Gastrocnemius medialis (tissue), 4 donors: ENCODE results near the gene TAMM41. TPM values are rescaled to one million over a fixed set of nuclear protein-coding genes. Genes with fewer than 3 reads are reported as not detected.
A peak's percentile ranks its signal among the peaks of the same experiment; 100 is the strongest.
"Not testable (repeated sequence)": the region's sequence is repeated elsewhere in the genome, so short reads cannot be mapped to it uniquely, and the experiment has no call there.

Experiments
- ATAC-seq, 2 donors: fragments of 150-250 bp; one replicate each; pipeline ENCODE4 v1.9.1; 2016
- DNase-seq, 2 donors: peaks; one replicate each; pipeline ENCODE4 v3.0.0-alpha.2; 2019
- H3K27ac ChIP-seq, 4 donors: fragments of 200-600 bp; sonication (generic); 1 replicate in 1 of 4; 2 replicates in 3 of 4; pipeline ENCODE4 v1.5.1; 2016 to 2018; ENCODE audit warnings: mild to moderate bottlenecking in 2 of 4, moderate library complexity in 1 of 4
- H3K27me3 ChIP-seq, 3 donors: fragments of 200-600 bp; sonication (generic) in 2 of 3; 1 replicate in 1 of 3; 2 replicates in 2 of 3; pipeline versions ENCODE4 v1.5.1 to v1.6.0; 2016 to 2019; ENCODE audit warnings: mild to moderate bottlenecking in 1 of 3, moderate library complexity in 1 of 3
- H3K36me3 ChIP-seq, 2 donors: fragments of 200-600 bp; sonication (generic) in 1 of 2; one replicate each; pipeline ENCODE4 v1.5.1; 2017 to 2018
- H3K4me1 ChIP-seq, 2 donors: fragments of 200-600 bp; sonication (generic) in 1 of 2; one replicate each; pipeline ENCODE4 v1.5.1; 2016 to 2017; ENCODE audit warnings: mild to moderate bottlenecking in 2 of 2
- H3K4me3 ChIP-seq, 4 donors: fragments of 200-600 bp; sonication (generic) in 3 of 4; 1 replicate in 1 of 4; 2 replicates in 3 of 4; pipeline ENCODE4 v1.5.1; 2016 to 2019; ENCODE audit warnings: mild to moderate bottlenecking in 2 of 4
- H3K9me3 ChIP-seq, 3 donors: fragments of 200-600 bp; sonication (generic) in 2 of 3; 1 replicate in 1 of 3; 2 replicates in 2 of 3; pipeline ENCODE4 v1.5.1; 2016 to 2019
- POLR2A ChIP-seq, 2 donors: fragments of 450-650 bp; IDR thresholded peaks; one replicate each; pipeline ENCODE4 v1.6.1; 2017; ENCODE audit warnings: antibody characterized with exemption in 2 of 2, mild to moderate bottlenecking in 2 of 2, moderate library complexity in 2 of 2
- in situ Hi-C, 4 donors: fragments of 200-750 bp; cut with MboI; loops; one replicate each; pipeline versions ENCODE4 v1.15.0 to v1.8.0; 2017; ENCODE audit warnings: low sequenced_read_pairs in 4 of 4
- intact Hi-C: fragments of 100-400 bp; cut with DNase I; formaldehyde crosslinking; loops from one replicate; pipeline ENCODE4 v1.15.1; 2023; ENCODE audit warnings: low total_unique reads
- total RNA-seq, 4 donors: library from RNA; depleted of rRNA; stranded (reverse); fragments of >200 nt; gene quantifications; one replicate each; pipeline versions ENCODE4 v1.1.0 to v1.2.3, GENCODE V29; 2016
- TF ChIP-seq, protein P1 (sequence below), 5 experiments: fragments of 450-650 bp in 3 of 5; fragments of 200-600 bp in 2 of 5; sonication (generic) in 2 of 5; IDR thresholded peaks in 4 of 5; conservative IDR thresholded peaks in 1 of 5; 1 replicate in 4 of 5; 2 replicates in 1 of 5; pipeline ENCODE4 v1.5.1; 2016 to 2019; ENCODE audit warnings: antibody characterized with exemption in 5 of 5, mild to moderate bottlenecking in 3 of 5, moderate library complexity in 3 of 5

The TAMM41 gene
- total RNA-seq, 4 donors from 2014 or later = 2.1 to 9.7 (median 3.8) TPM

DNA sequence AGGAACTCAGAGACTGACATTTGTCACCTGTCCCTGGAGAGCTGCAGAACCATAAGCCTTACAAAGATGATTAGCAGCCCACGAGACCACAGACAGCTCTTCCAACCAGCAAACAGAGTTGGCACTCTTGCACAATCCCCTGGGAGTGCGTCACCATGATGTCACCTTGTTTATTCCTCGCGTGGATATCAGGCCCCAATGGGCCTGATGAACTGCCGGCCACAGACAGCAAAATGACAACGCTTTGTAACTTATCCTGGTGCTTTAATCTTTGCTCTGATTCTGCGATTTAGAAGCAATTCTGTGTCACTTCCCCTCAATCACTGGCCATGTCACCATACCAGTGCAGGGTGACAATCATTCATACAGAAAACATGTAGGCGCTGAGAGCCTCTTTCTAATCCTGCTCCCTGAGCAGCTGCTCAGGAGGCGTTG lies 89.2 kb downstream of the TAMM41 start:
- in situ Hi-C loops = no loop called here
- DNase-seq (peak in 1 of 2 donors; percentile 13), ATAC-seq (peak; percentile 26 to 75)
- no peak overlapping the region for H3K4me3 ChIP-seq
- no peaks in the 10 kb centered on the region for H3K9me3 ChIP-seq
- intact Hi-C loops = no loop called here
- H3K4me1 ChIP-seq = no peaks in the 10 kb centered on the region
- no peaks in the 10 kb centered on the region for H3K27me3 ChIP-seq
- H3K27ac ChIP-seq = no peak overlapping the region
- TF ChIP-seq POLR2A (IDR thresholded peaks at IDR 0.05) = no peak
- TF ChIP-seq, protein P1, sequence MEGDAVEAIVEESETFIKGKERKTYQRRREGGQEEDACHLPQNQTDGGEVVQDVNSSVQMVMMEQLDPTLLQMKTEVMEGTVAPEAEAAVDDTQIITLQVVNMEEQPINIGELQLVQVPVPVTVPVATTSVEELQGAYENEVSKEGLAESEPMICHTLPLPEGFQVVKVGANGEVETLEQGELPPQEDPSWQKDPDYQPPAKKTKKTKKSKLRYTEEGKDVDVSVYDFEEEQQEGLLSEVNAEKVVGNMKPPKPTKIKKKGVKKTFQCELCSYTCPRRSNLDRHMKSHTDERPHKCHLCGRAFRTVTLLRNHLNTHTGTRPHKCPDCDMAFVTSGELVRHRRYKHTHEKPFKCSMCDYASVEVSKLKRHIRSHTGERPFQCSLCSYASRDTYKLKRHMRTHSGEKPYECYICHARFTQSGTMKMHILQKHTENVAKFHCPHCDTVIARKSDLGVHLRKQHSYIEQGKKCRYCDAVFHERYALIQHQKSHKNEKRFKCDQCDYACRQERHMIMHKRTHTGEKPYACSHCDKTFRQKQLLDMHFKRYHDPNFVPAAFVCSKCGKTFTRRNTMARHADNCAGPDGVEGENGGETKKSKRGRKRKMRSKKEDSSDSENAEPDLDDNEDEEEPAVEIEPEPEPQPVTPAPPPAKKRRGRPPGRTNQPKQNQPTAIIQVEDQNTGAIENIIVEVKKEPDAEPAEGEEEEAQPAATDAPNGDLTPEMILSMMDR (IDR thresholded peaks at IDR 0.05 in 4 of 5, conservative IDR thresholded peaks at IDR 0.05 in 1 of 5) = no peak
- H3K36me3 ChIP-seq = no peaks in the 10 kb centered on the region

DNA sequence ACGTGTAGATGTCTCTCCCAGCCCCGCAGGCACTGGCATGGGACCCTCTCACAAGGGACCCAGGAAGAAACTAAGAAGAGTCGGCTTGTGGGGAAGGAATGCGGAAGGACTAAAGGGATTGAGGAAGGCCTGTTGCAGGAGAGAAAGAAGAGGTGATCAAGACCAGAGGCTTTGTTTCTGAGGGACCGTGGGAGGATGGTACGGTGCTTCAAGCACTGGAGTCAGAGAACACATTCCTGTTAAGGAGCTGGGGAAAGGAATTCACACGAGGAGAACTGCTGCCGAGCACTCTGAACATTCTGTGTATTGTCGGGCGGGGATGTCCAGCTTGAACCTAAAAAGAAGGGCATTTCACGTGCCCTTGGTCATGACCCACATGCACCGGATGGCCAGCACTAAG lies 91.4 kb downstream of the TAMM41 start:
- H3K27ac ChIP-seq = no peak overlapping the region
- intact Hi-C loops (no loop called here), in situ Hi-C loops (no loop called here)
- DNase-seq (no peak), ATAC-seq (no peak)
- no peaks in the 10 kb centered on the region for H3K4me1 ChIP-seq
- no peak overlapping the region for H3K4me3 ChIP-seq
- no peaks in the 10 kb centered on the region for H3K27me3 ChIP-seq
- no peaks in the 10 kb centered on the region for H3K36me3 ChIP-seq
- no peaks in the 10 kb centered on the region for H3K9me3 ChIP-seq
- no peak for TF ChIP-seq POLR2A (IDR thresholded peaks at IDR 0.05)
- TF ChIP-seq, protein P1 (IDR thresholded peaks at IDR 0.05 in 4 of 5, conservative IDR thresholded peaks at IDR 0.05 in 1 of 5) = no peak

DNA sequence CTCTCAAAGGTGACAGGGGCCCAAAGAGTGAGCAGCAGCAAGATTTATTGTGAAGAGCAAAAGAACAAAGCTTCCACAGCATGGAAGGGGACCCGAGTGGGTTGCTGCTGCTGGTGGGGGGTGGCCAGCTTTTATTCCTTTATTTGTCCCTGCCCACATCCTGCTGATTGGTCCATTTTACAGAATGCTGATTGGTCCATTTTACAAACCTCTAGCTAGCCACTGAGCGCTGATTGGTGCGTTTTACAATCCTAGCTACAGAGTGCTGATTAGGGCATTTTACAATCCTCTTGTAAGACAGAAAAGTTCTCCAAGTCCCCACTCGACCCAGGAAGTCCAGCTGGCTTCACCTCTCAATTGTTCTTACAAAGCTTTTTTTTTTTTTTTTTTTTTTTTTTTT lies 94.4 kb downstream of the TAMM41 start:
- in situ Hi-C loops, DNase-seq, H3K4me1 ChIP-seq, H3K4me3 ChIP-seq, ATAC-seq, H3K9me3 ChIP-seq, intact Hi-C loops, H3K27ac ChIP-seq, H3K27me3 ChIP-seq, H3K36me3 ChIP-seq: not testable (repeated sequence)

DNA sequence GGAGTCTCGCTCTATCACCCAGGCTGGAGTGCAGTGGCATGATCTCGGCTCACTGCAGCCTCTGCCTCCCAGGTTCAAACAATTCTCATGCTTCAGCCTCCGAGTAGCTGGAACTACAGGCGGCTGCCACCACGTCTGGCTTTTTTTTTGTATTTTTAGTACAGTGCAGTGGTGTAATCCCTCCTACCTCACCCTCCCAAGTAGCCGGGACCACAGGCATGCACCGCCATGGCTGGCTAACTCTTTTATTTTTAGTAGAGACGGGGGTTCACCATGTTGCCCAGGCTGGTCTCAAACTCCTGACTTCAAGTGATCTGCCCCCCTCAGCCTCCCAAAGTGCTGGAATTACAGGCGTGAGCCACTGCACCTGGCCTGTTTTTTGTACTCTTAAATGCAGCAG lies 98.4 kb downstream of the TAMM41 start:
- H3K9me3 ChIP-seq, in situ Hi-C loops, H3K4me1 ChIP-seq, H3K4me3 ChIP-seq, H3K27ac ChIP-seq, H3K27me3 ChIP-seq, DNase-seq, ATAC-seq, H3K36me3 ChIP-seq: not testable (repeated sequence)
- intact Hi-C loops = loop anchor here (5.0 kb wide), 1 partner anchor 44 kb away; no protein-coding TSS in a partner anchor

Other genes with a start within 250 kb of the TAMM41 start
- gene VGLL4, start 203.0 kb downstream of the TAMM41 start, total RNA-seq = 10 to 100 TPM in 3 of 4 donors, 1 to 10 TPM in 1; 8.9 to 20.9 (median 12.8) TPM
- 1 to 10 TPM; 1.4 to 4.1 (median 2.3) TPM for gene SYN2, start 157.5 kb upstream of the TAMM41 start, total RNA-seq